T-helper 1 cell (primary cell): ENCODE data around the gene LMNA.
"Not testable (repeated sequence)": the region's sequence is repeated elsewhere in the genome, so short reads cannot be mapped to it uniquely, and the experiment has no call there.

Experiments
- DNase-seq, 5 donors: peaks; one replicate each; pipeline ENCODE4 v3.0.0-alpha.2; 2012 to 2020

The LMNA gene

GRCh38 chr1:156164125-156164831 is 49.8 kb downstream of the LMNA start:
- DNase-seq = no peak

GRCh38 chr1:156165083-156165482 is 50.6 kb downstream of the LMNA start:
- DNase-seq = no peak

- no peak for DNase-seq
These were observed 53.0 kb downstream of the LMNA start for GRCh38 chr1:156167536-156167935.

- no peak for DNase-seq
These were observed 58.4 kb downstream of the LMNA start for GRCh38 chr1:156172696-156173470.

- no peak for DNase-seq
These were observed 62.2 kb downstream of the LMNA start for GRCh38 chr1:156176610-156177210.

GRCh38 chr1:156177919-156178654 is 63.6 kb downstream of the LMNA start:
- no peak for DNase-seq

GRCh38 chr1:156180471-156180870 is 66.0 kb downstream of the LMNA start:
- no peak for DNase-seq

GRCh38 chr1:156181391-156181924 is 66.9 kb downstream of the LMNA start:
- DNase-seq = not testable (repeated sequence)

GRCh38 chr1:156182010-156182779 is 67.7 kb downstream of the LMNA start:
- not testable (repeated sequence) for DNase-seq

- not testable (repeated sequence) for DNase-seq
These were observed 72.1 kb downstream of the LMNA start for GRCh38 chr1:156186347-156187177.
